Progenitor cell of endocrine pancreas (in vitro differentiated cells): ENCODE measurements around the gene ABI3. TPM values are rescaled to one million over a fixed set of nuclear protein-coding genes. Genes with fewer than 3 reads are reported as not detected.

Experiments used
- DNase-seq: peaks from one replicate; pipeline ENCODE4 v3.0.0; 2021; ENCODE audit warnings: low spot score; ENCODE audit not compliant: unreplicated experiment
- H3K27ac Mint-ChIP-seq: 2 replicates; pipeline ENCODE4 v1.8.0; 2021; ENCODE audit warnings: mild to moderate bottlenecking, moderate library complexity, mixed read lengths
- H3K27me3 Mint-ChIP-seq: 2 replicates; pipeline ENCODE4 v1.8.0; 2021; ENCODE audit warnings: mixed read lengths
- H3K36me3 Mint-ChIP-seq: 2 replicates; pipeline ENCODE4 v1.8.0; 2022; ENCODE audit warnings: mixed read lengths; ENCODE audit not compliant: insufficient read depth
- H3K4me1 Mint-ChIP-seq: 2 replicates; pipeline ENCODE4 v1.8.0; 2021; ENCODE audit warnings: low read depth, mixed read lengths
- H3K4me3 Mint-ChIP-seq: 2 replicates; pipeline ENCODE4 v1.8.0; 2021; ENCODE audit warnings: low read depth, mild to moderate bottlenecking, moderate library complexity, mixed read lengths
- H3K9me3 Mint-ChIP-seq: 2 replicates; pipeline ENCODE4 v1.8.0; 2021; ENCODE audit warnings: low read depth, mixed read lengths
- total RNA-seq: library from RNA; stranded (reverse); gene quantifications from 2 replicates; pipeline ENCODE4 v1.2.1, GENCODE V29; 2021
- TF ChIP-seq, protein P1 (sequence below): fragments of 200-600 bp; sonication (generic); IDR thresholded peaks from one replicate; pipeline ENCODE4 v1.5.0; 2021; ENCODE audit warnings: antibody characterized with exemption, mild to moderate bottlenecking; ENCODE audit not compliant: unreplicated experiment

ABI3 gene
- total RNA-seq, 1 donor from 2014 or later, result not detected

DNA sequence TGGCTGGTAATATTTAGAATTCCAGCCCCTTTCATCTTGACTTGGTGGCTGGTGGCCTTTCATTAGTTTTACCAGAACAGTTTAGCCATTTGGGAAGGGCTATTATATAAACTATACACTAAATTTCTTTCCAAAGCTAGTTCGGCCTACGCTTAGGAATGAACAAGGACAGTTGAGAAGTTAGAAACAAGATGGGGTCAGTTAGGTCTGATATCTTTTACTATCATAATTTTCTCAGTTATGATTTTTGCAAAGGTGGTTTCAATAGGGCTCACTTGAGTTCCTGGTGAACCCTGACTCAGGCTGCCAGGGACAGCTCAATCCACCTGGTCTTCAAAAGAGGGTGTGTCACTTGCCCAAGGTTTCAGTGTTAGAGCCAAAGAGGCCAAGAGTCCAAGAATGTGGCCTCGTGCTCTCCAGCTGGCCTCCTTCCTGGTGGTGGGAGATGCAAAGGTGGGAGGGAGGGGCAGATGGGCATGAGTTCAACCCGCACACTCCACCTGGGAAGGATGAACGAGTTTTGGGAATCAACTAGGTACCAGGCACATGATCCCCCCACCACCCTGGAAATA is 24.1 kb downstream of the ABI3 start:
- Mint-ChIP-seq H3K36me3 (no peaks in the 10 kb centered on the region), H3K27ac (no peak overlapping the region), H3K27me3 (peaks cover 32% of the 10 kb centered on the region), H3K4me1 (peaks cover 2% of the 10 kb centered on the region), H3K9me3 (no peaks in the 10 kb centered on the region), H3K4me3 (no peak overlapping the region)
- DNase-seq, result no peak
- TF ChIP-seq, protein P1, sequence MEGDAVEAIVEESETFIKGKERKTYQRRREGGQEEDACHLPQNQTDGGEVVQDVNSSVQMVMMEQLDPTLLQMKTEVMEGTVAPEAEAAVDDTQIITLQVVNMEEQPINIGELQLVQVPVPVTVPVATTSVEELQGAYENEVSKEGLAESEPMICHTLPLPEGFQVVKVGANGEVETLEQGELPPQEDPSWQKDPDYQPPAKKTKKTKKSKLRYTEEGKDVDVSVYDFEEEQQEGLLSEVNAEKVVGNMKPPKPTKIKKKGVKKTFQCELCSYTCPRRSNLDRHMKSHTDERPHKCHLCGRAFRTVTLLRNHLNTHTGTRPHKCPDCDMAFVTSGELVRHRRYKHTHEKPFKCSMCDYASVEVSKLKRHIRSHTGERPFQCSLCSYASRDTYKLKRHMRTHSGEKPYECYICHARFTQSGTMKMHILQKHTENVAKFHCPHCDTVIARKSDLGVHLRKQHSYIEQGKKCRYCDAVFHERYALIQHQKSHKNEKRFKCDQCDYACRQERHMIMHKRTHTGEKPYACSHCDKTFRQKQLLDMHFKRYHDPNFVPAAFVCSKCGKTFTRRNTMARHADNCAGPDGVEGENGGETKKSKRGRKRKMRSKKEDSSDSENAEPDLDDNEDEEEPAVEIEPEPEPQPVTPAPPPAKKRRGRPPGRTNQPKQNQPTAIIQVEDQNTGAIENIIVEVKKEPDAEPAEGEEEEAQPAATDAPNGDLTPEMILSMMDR, result no peak

DNA sequence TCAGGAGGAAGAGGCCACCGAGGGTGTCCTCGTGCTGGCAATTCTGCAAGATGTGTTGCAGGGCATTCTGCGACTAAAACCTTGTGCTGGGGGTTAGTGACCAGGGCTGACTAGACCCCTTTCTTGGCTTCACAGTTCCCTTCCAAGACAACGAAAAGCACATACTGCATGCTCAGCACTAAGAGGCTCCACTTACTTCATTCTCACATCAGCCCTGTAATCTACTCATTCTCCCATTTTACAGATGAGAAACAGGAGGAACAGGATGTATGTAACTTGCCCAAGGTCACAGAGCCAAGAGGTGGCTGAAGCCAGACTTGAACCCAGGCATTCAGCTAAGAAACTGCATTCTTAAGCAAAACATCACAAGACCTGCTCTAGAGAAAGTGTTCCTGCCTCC is 25.4 kb downstream of the ABI3 start:
- Mint-ChIP-seq H3K9me3 (no peaks in the 10 kb centered on the region), H3K27me3 (peaks cover 30% of the 10 kb centered on the region), H3K4me3 (no peak overlapping the region), H3K4me1 (peaks cover 1% of the 10 kb centered on the region), H3K27ac (no peak overlapping the region), H3K36me3 (no peaks in the 10 kb centered on the region)
- no peak for DNase-seq
- TF ChIP-seq, protein P1, result no peak

DNA sequence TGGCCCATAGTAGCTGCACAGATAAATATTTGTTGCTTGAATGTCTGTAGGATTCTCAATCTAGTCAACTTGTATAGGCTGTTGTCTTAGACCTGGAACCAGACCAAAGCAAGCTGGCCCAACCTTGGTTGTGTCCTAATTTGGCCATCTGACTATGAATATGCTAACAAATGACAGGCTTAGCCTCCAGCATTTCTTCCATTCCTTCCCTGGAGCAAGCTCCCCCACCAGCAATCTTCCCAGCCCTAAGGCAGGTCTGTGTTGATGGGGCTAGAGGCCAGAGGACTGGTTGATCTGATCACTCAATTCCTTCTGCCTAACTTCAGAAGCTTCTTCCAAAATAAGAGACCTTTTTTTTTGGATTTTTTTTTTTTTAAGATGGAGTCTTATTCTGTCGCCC is 29.5 kb downstream of the ABI3 start:
- H3K4me3 Mint-ChIP-seq, result no peak overlapping the region
- H3K36me3 Mint-ChIP-seq, result no peaks in the 10 kb centered on the region
- TF ChIP-seq, protein P1, result no peak
- DNase-seq, result no peak
- H3K27me3 Mint-ChIP-seq, result peaks cover 15% of the 10 kb centered on the region
- no peak overlapping the region for H3K27ac Mint-ChIP-seq
- H3K9me3 Mint-ChIP-seq, result no peaks in the 10 kb centered on the region
- no peaks in the 10 kb centered on the region for H3K4me1 Mint-ChIP-seq

- no peaks in the 10 kb centered on the region for H3K9me3 Mint-ChIP-seq
- H3K4me1 Mint-ChIP-seq, result no peaks in the 10 kb centered on the region
- H3K27ac Mint-ChIP-seq, result no peak overlapping the region
- H3K4me3 Mint-ChIP-seq, result no peak overlapping the region
- TF ChIP-seq, protein P1, result no peak
- peaks cover 12% of the 10 kb centered on the region for H3K27me3 Mint-ChIP-seq
- DNase-seq, result no peak
- no peaks in the 10 kb centered on the region for H3K36me3 Mint-ChIP-seq
Observed at GRCh38 chr17:49240619-49241018, 30.1 kb downstream of the ABI3 start.

DNA sequence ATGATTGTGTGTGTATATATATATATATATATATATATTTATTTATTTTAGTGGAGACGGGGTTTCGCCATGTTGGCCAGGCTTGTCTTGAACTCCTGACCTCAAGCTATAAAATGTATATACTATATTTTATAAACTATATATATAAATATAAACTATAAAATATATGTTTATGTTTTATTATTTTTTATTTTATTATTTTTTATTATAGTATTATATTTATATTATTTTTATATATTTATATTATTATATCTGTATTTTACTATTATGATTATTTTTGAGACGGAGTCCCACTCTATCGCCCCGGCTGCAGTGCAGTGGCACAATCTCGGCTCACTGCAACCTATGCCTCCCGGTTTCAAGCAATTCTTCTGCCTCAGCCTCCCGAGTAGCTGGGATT is 30.5 kb downstream of the ABI3 start:
- no peak overlapping the region for H3K4me3 Mint-ChIP-seq
- H3K4me1 Mint-ChIP-seq, result no peaks in the 10 kb centered on the region
- TF ChIP-seq, protein P1, result no peak
- no peak overlapping the region for H3K27ac Mint-ChIP-seq
- H3K9me3 Mint-ChIP-seq, result no peaks in the 10 kb centered on the region
- DNase-seq, result no peak
- peaks cover 8% of the 10 kb centered on the region for H3K27me3 Mint-ChIP-seq
- no peaks in the 10 kb centered on the region for H3K36me3 Mint-ChIP-seq
